Fibroblast of lung (primary cell): ENCODE data around the gene NDEL1. TPM values are rescaled to one million over a fixed set of nuclear protein-coding genes. Genes with fewer than 3 reads are reported as not detected.

Source experiments
- DNase-seq, 2 donors: peaks; one replicate each; pipeline versions ENCODE4 v3.0.0 to v3.0.0-alpha.2; 2010; ENCODE audit warnings: low read depth in 2 of 2
- H2AFZ ChIP-seq: 2 replicates; pipeline ENCODE4 v1.5.1; 2012; ENCODE audit warnings: low read length, control low read depth, inconsistent platforms
- H3K27ac ChIP-seq: 2 replicates; pipeline ENCODE4 v1.5.1; 2011; ENCODE audit warnings: low read length, control low read depth; ENCODE audit not compliant: insufficient read depth
- H3K27me3 ChIP-seq: 2 replicates; pipeline ENCODE4 v1.5.1; 2011; ENCODE audit warnings: mild to moderate bottlenecking, low read length; ENCODE audit not compliant: control insufficient read depth, insufficient read depth
- H3K36me3 ChIP-seq: 2 replicates; pipeline ENCODE4 v1.5.1; 2011; ENCODE audit warnings: low read length; ENCODE audit not compliant: control insufficient read depth, insufficient read depth
- H3K4me1 ChIP-seq: 2 replicates; pipeline ENCODE4 v1.5.1; 2011; ENCODE audit warnings: low read length; ENCODE audit not compliant: control insufficient read depth, insufficient read depth; ENCODE audit errors: extremely low read depth
- H3K4me2 ChIP-seq: 2 replicates; pipeline ENCODE4 v1.5.1; 2011; ENCODE audit warnings: low read length, control low read depth; ENCODE audit not compliant: insufficient read depth; ENCODE audit errors: extremely low read depth
- H3K4me3 ChIP-seq, 4 experiments: fragments of 200-600 bp in 1 of 4; sonication (generic) in 1 of 4; replicated peaks in 1 of 4; 2 replicates each; pipeline ENCODE4 v1.5.1; 2011 to 2016; ENCODE audit warnings: low read length in 4 of 4, low read depth in 3 of 4, mild to moderate bottlenecking in 3 of 4, control low read depth in 2 of 4, inconsistent platforms in 1 of 4, mixed read lengths in 1 of 4; ENCODE audit not compliant: insufficient read depth in 1 of 4; ENCODE audit errors: control extremely low read depth in 1 of 4
- H3K79me2 ChIP-seq: 2 replicates; pipeline ENCODE4 v1.5.1; 2012; ENCODE audit warnings: mild to moderate bottlenecking, low read length, inconsistent platforms; ENCODE audit not compliant: control insufficient read depth, insufficient read depth
- H3K9ac ChIP-seq: 2 replicates; pipeline ENCODE4 v1.5.1; 2011; ENCODE audit warnings: mild to moderate bottlenecking, low read length, control low read depth; ENCODE audit not compliant: insufficient read depth
- H3K9me3 ChIP-seq: 2 replicates; pipeline ENCODE4 v1.5.1; 2012; ENCODE audit warnings: low read depth, low read length; ENCODE audit not compliant: control insufficient read depth, insufficient read depth
- H4K20me1 ChIP-seq: 2 replicates; pipeline ENCODE4 v1.5.1; 2011; ENCODE audit warnings: low read length; ENCODE audit not compliant: control insufficient read depth, insufficient read depth; ENCODE audit errors: extremely low read depth
- EZH2 ChIP-seq: IDR thresholded peaks from 2 replicates; pipeline ENCODE4 v1.5.1; 2012; ENCODE audit warnings: low read length, control low read depth, mild to moderate bottlenecking; ENCODE audit errors: missing control alignments
- polyA plus RNA-seq, 2 donors: library from polyadenylated mRNA; depleted of rRNA in 1 of 2; stranded (reverse) in 1 of 2; unstranded in 1 of 2; fragments of >200 nt; gene quantifications; 2 replicates each; pipeline ENCODE4 v1.2.1, GENCODE V29; 2011 to 2012; ENCODE audit warnings: missing spikeins in 1 of 2
- total RNA-seq: library from RNA; depleted of rRNA; stranded (reverse); fragments of >200 nt; gene quantifications from 2 replicates; pipeline ENCODE4 v1.2.1, GENCODE V29; 2014
- TF ChIP-seq, protein P1 (sequence below), 2 donors: IDR thresholded peaks in 1 of 2; conservative IDR thresholded peaks in 1 of 2; 1 replicate in 1 of 2; 2 replicates in 1 of 2; pipeline ENCODE4 v1.5.1; 2011 to 2012; ENCODE audit warnings: low read length in 2 of 2, control low read depth in 1 of 2, inconsistent platforms in 1 of 2, low read depth in 1 of 2, mild to moderate bottlenecking in 1 of 2

NDEL1 gene
- total and polyA plus RNA-seq, 2 donors (not counting 1 experiment from before 2014, with no cell fraction given), result 45.4 to 88.6 TPM

DNA sequence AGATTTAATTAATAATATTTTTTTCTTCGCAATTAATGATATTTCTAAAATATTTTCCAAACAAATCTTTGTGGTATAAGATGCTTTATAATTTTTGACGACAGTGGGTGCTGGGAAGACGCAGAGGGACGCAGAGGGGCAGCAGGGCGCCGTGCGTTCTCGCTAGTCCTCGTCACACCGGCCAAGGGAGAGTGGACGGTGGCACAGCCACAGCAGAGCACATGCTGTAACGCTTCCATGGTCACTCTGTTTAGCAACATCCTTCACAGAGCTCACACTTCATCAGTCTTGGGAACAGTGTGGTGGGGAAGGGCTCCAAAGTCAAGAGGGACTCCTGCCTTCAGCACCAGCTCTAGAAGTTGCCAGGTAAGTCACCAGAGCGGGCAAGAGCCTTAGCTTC is 60.4 kb downstream of the NDEL1 start:
- Histone ChIP-seq H3K36me3 (peaks cover 16% of the 10 kb centered on the region), H3K9me3 (no peaks in the 10 kb centered on the region), H3K27me3 (no peaks in the 10 kb centered on the region), H2AFZ (no peak overlapping the region), H4K20me1 (no peaks in the 10 kb centered on the region), H3K27ac (no peak overlapping the region), H3K79me2 (no peaks in the 10 kb centered on the region), H3K4me2 (no peak overlapping the region), H3K4me1 (no peaks in the 10 kb centered on the region), H3K4me3 (no peak overlapping the region), H3K9ac (no peak overlapping the region)
- no peak for TF ChIP-seq EZH2
- TF ChIP-seq, protein P1, sequence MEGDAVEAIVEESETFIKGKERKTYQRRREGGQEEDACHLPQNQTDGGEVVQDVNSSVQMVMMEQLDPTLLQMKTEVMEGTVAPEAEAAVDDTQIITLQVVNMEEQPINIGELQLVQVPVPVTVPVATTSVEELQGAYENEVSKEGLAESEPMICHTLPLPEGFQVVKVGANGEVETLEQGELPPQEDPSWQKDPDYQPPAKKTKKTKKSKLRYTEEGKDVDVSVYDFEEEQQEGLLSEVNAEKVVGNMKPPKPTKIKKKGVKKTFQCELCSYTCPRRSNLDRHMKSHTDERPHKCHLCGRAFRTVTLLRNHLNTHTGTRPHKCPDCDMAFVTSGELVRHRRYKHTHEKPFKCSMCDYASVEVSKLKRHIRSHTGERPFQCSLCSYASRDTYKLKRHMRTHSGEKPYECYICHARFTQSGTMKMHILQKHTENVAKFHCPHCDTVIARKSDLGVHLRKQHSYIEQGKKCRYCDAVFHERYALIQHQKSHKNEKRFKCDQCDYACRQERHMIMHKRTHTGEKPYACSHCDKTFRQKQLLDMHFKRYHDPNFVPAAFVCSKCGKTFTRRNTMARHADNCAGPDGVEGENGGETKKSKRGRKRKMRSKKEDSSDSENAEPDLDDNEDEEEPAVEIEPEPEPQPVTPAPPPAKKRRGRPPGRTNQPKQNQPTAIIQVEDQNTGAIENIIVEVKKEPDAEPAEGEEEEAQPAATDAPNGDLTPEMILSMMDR (conservative IDR thresholded peaks at IDR 0.05 in 1 of 2, IDR thresholded peaks at IDR 0.05 in 1 of 2; ENCODE audit: low read depth in 1 of 2, low read length in 2 of 2), result no peak
- DNase-seq, result no peak

GRCh38 chr17:8499171-8499570 is 63.5 kb downstream of the NDEL1 start:
- Histone ChIP-seq H3K9me3 (no peaks in the 10 kb centered on the region), H3K27me3 (no peaks in the 10 kb centered on the region), H2AFZ (no peak overlapping the region), H3K79me2 (no peaks in the 10 kb centered on the region), H3K4me3 (no peak overlapping the region), H4K20me1 (no peaks in the 10 kb centered on the region), H3K4me1 (no peaks in the 10 kb centered on the region), H3K4me2 (no peak overlapping the region), H3K9ac (no peak overlapping the region), H3K27ac (no peak overlapping the region), H3K36me3 (peaks cover 16% of the 10 kb centered on the region)
- TF ChIP-seq, protein P1 (conservative IDR thresholded peaks at IDR 0.05 in 1 of 2, IDR thresholded peaks at IDR 0.05 in 1 of 2; ENCODE audit: low read depth in 1 of 2, low read length in 2 of 2), result no peak
- TF ChIP-seq EZH2, result no peak
- DNase-seq, result no peak

- DNase-seq, result no peak
- no peaks in the 10 kb centered on the region for H3K4me1 ChIP-seq
- H4K20me1 ChIP-seq, result no peaks in the 10 kb centered on the region
- no peaks in the 10 kb centered on the region for H3K27me3 ChIP-seq
- no peak overlapping the region for H3K27ac ChIP-seq
- H3K79me2 ChIP-seq, result no peaks in the 10 kb centered on the region
- H3K9ac ChIP-seq, result no peak overlapping the region
- peaks cover 17% of the 10 kb centered on the region for H3K36me3 ChIP-seq
- no peak overlapping the region for H3K4me2 ChIP-seq
- H3K4me3 ChIP-seq, result no peak overlapping the region
- H2AFZ ChIP-seq, result no peak overlapping the region
- H3K9me3 ChIP-seq, result no peaks in the 10 kb centered on the region
- TF ChIP-seq EZH2, result no peak
- TF ChIP-seq, protein P1 (conservative IDR thresholded peaks at IDR 0.05 in 1 of 2, IDR thresholded peaks at IDR 0.05 in 1 of 2; ENCODE audit: low read depth in 1 of 2, low read length in 2 of 2), result no peak
Observed at GRCh38 chr17:8499614-8500013, 63.9 kb downstream of the NDEL1 start.
